OCI-LY3 (cell line): ENCODE data around the gene HGF.

Source experiments
- EZH2phosphoT487 ChIP-seq: fragments of 200-600 bp; shearing (Covaris generic); IDR thresholded peaks from 2 replicates; pipeline ENCODE4 v1.6.1; 2018; ENCODE audit warnings: antibody characterized with exemption, mixed run types, low read depth
- TF ChIP-seq, protein P1 (sequence below): fragments of 200-600, 300-600 bp; sonication (generic); IDR thresholded peaks from 2 replicates; pipeline ENCODE4 v1.5.1; 2014; ENCODE audit warnings: antibody characterized with exemption, low read length, low read depth

DNA sequence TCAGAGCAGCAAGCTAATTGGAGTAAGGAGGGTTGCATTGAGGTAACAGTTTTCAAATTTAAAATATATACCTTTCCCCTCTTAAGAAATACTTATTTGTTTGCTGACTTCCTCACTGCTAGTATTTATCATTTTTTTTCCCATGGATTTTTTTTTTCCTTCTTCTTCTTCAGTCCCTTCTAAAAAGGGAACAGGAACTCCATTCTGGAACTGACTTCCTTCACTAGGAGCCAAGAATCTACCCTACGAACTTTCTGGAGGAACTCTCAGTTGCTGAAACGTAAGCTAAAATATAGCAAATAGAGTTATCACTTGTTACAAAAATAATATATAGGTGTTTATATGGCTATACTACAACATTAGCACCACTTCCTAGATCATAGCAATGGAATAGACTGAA, 95.4 kb downstream of the HGF start:
- TF ChIP-seq, protein P1, sequence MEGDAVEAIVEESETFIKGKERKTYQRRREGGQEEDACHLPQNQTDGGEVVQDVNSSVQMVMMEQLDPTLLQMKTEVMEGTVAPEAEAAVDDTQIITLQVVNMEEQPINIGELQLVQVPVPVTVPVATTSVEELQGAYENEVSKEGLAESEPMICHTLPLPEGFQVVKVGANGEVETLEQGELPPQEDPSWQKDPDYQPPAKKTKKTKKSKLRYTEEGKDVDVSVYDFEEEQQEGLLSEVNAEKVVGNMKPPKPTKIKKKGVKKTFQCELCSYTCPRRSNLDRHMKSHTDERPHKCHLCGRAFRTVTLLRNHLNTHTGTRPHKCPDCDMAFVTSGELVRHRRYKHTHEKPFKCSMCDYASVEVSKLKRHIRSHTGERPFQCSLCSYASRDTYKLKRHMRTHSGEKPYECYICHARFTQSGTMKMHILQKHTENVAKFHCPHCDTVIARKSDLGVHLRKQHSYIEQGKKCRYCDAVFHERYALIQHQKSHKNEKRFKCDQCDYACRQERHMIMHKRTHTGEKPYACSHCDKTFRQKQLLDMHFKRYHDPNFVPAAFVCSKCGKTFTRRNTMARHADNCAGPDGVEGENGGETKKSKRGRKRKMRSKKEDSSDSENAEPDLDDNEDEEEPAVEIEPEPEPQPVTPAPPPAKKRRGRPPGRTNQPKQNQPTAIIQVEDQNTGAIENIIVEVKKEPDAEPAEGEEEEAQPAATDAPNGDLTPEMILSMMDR: no peak
- no peak for TF ChIP-seq EZH2phosphoT487
